ENCODE measurements around the gene ATP10D. TPM values are rescaled to one million over a fixed set of nuclear protein-coding genes. Genes with fewer than 3 reads are reported as not detected.

ATP10D gene
- total RNA-seq, 4 donors from 2014 or later = 13.5 to 28.2 (median 18.0) TPM

DNA sequence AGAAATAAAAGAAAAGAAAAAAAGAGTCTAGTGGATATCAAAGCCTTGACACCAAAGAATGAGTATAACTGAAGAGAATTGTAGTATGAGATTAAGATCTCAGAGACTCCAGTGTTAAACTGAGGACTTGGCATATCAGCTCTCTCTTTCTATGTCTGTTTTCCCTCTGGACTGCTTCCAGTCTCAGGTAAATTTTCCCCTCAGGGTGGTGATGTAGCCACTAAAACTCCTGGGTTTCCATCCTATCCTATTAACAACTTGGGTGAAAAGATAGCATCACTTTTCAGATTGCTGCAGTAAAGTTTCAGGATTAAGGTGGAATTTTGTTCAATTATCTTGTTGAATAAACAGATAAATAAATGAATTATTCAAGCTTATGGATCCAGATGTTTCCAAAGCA, 85.7 kb downstream of the ATP10D start:
- Histone ChIP-seq H3K9me3 (no peaks in the 10 kb centered on the region), H3K4me3 (no peak overlapping the region), H3K4me1 (no peaks in the 10 kb centered on the region), H3K27ac (no peak overlapping the region), H3K36me3 (peaks cover 0 to 75% (median 5%) of the 10 kb centered on the region in 3 donors), H3K27me3 (no peaks in the 10 kb centered on the region)
- TF ChIP-seq EP300 (IDR thresholded peaks at IDR 0.05) = no peak
- TF ChIP-seq CTCF (IDR thresholded peaks at IDR 0.05) = no peak
- TF ChIP-seq POLR2A (IDR thresholded peaks at IDR 0.05) = no peak
- DNase-seq (ENCODE audit: low spot score in 2 of 2) = no peak

DNA sequence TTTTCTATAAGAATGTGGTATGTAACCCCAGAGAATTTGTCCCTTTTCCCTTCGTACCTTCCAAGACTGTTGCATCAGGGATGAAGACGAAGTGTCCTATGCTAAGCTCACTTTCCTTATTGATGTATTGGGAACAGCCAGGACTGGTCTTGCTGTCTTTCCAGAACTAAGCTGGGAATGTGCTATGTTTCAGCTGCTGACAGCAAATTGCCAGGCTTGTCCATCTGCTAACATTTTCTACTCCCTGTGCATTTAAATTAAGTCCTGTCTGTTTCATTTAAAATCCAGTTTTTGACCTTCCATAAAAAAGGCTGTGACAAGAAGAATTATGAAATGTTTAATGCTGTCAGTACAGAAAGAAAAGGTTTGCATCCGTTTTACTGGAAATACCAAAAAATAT, 87.9 kb downstream of the ATP10D start:
- no peak for DNase-seq (ENCODE audit: low spot score in 2 of 2)
- H3K27ac ChIP-seq = no peak overlapping the region
- TF ChIP-seq POLR2A (IDR thresholded peaks at IDR 0.05) = no peak
- TF ChIP-seq CTCF (IDR thresholded peaks at IDR 0.05) = no peak
- no peak for TF ChIP-seq EP300 (IDR thresholded peaks at IDR 0.05)
- H3K4me1 ChIP-seq = peaks cover 0 to 2% (median 0%) of the 10 kb centered on the region in 4 donors
- no peak overlapping the region for H3K4me3 ChIP-seq
- 83 to 96% methylated on average over 3 of the region's 3 CpGs for WGBS, 2 donors
- H3K27me3 ChIP-seq = no peaks in the 10 kb centered on the region
- peaks cover 0 to 76% (median 5%) of the 10 kb centered on the region in 3 donors for H3K36me3 ChIP-seq
- H3K9me3 ChIP-seq = no peaks in the 10 kb centered on the region

DNA sequence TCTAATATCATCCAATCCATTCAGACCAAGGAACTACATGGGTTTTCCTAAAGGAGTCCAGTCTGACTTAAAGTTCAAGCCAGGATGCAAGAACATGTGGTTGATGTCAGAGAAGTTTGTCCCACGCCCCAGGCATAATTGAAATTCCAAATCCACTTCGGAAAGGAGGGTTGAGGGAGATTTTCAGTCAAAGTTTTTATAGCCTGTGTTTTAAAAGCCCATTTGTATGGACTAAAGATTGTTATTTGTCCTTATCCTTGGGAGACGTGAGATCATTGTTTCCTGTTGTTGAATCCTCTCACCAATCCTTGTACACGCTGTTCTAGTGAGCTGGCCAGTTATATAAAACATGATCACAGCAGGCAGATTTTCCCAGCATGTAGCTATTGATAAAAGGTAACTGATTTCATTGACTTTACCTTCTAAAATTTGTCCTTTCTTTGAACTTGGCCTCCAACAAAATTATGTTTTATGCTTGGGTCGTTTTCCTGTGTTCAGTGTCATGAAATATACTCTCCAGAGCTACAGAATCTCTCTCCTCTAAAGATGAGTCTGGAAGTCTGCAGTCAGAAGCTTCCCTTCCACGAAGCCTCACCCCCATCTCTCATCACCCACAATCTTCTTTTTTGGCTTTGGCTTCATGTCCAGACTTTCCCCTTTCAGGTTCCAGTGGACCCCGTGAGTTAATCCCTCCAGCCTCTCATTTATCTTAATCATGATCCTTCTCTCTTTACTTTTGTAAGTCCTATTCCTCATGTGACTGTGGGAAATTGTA, 92.9 kb downstream of the ATP10D start:
- no peaks in the 10 kb centered on the region for H3K9me3 ChIP-seq
- TF ChIP-seq EP300 (IDR thresholded peaks at IDR 0.05) (peak; percentile 75 to 93), CTCF (IDR thresholded peaks at IDR 0.05) (no peak), POLR2A (IDR thresholded peaks at IDR 0.05) (no peak)
- peak in 1 of 2 donors; percentile 23 for DNase-seq (ENCODE audit: low spot score in 2 of 2)
- WGBS, 2 donors = 47 to 53% methylated on average over 7 of the region's 7 CpGs
- peaks cover 0 to 7% (median 1%) of the 10 kb centered on the region in 4 donors for H3K4me1 ChIP-seq
- H3K27ac ChIP-seq = peak overlapping the region; percentile 27 to 90 (median 65)
- H3K36me3 ChIP-seq = peaks cover 0 to 78% (median 8%) of the 10 kb centered on the region in 3 donors
- H3K4me3 ChIP-seq = no peak overlapping the region
- H3K27me3 ChIP-seq = no peaks in the 10 kb centered on the region

- H3K36me3 ChIP-seq = peaks cover 0 to 79% (median 9%) of the 10 kb centered on the region in 3 donors
- no peak overlapping the region for H3K4me3 ChIP-seq
- no peak for DNase-seq (ENCODE audit: low spot score in 2 of 2)
- H3K27ac ChIP-seq = peak overlapping the region in 3 of 4 donors; percentile 27 to 90 (median 87)
- H3K27me3 ChIP-seq = no peaks in the 10 kb centered on the region
- TF ChIP-seq CTCF (IDR thresholded peaks at IDR 0.05) (no peak), POLR2A (IDR thresholded peaks at IDR 0.05) (no peak), EP300 (IDR thresholded peaks at IDR 0.05) (no peak)
- WGBS, 2 donors = 86 to 91% methylated on average over 3 of the region's 3 CpGs
- no peaks in the 10 kb centered on the region for H3K9me3 ChIP-seq
- peaks cover 0 to 7% (median 1%) of the 10 kb centered on the region in 4 donors for H3K4me1 ChIP-seq
Observed at GRCh38 chr4:47579235-47579634, 94.2 kb downstream of the ATP10D start.

GRCh38 chr4:47590325-47590724, 105.2 kb downstream of the ATP10D start:
- Histone ChIP-seq H3K36me3 (peaks cover 0 to 70% (median 15%) of the 10 kb centered on the region in 3 donors), H3K9me3 (peaks cover 0 to 20% (median 3%) of the 10 kb centered on the region in 4 donors), H3K4me3 (no peak overlapping the region), H3K27ac (no peak overlapping the region), H3K4me1 (no peaks in the 10 kb centered on the region), H3K27me3 (no peaks in the 10 kb centered on the region)
- DNase-seq (ENCODE audit: low spot score in 2 of 2) = no peak
- no peak for TF ChIP-seq POLR2A (IDR thresholded peaks at IDR 0.05)
- TF ChIP-seq EP300 (IDR thresholded peaks at IDR 0.05) = no peak
- no peak for TF ChIP-seq CTCF (IDR thresholded peaks at IDR 0.05)
- WGBS, 2 donors = 87 to 88% methylated on average over 1 of the region's 1 CpG

All from tibial nerve (tissue), 4 donors.